Keratinocyte (primary cell): ENCODE measurements around the gene FAIM. TPM values are rescaled to one million over a fixed set of nuclear protein-coding genes. Genes with fewer than 3 reads are reported as not detected.

Experiments
- DNase-seq: peaks from one replicate; pipeline ENCODE4 v3.0.0-alpha.2; 2011; ENCODE audit warnings: low read depth, missing footprints, low spot score
- FAIRE-seq: peaks from 2 replicates; lab custom pipeline; 2011; peaks lifted over from hg19 to GRCh38; lab: Jason Lieb, UNC
- H2AFZ ChIP-seq: 2 replicates; pipeline ENCODE4 v1.6.0; 2012; ENCODE audit warnings: low read length, control low read depth, inconsistent platforms; ENCODE audit not compliant: control insufficient read depth
- H3K27ac ChIP-seq: 2 replicates; pipeline ENCODE4 v1.5.1; 2011; ENCODE audit warnings: low read length; ENCODE audit not compliant: control insufficient read depth, insufficient read depth
- H3K27me3 ChIP-seq: 3 replicates; pipeline ENCODE4 v1.6.0; 2011; ENCODE audit warnings: low read length; ENCODE audit not compliant: control insufficient read depth, insufficient read depth; ENCODE audit errors: extremely low read depth
- H3K36me3 ChIP-seq, 2 experiments: 2 replicates in 1 of 2; 3 replicates in 1 of 2; pipeline ENCODE4 v1.5.1; 2011; ENCODE audit warnings: low read length in 2 of 2, mild to moderate bottlenecking in 1 of 2; ENCODE audit not compliant: control insufficient read depth in 2 of 2, insufficient read depth in 2 of 2; ENCODE audit errors: extremely low read depth in 1 of 2
- H3K4me1 ChIP-seq: 3 replicates; pipeline ENCODE4 v1.5.1; 2011; ENCODE audit warnings: low read length; ENCODE audit not compliant: control insufficient read depth, insufficient read depth; ENCODE audit errors: extremely low read depth
- H3K4me2 ChIP-seq: 3 replicates; pipeline ENCODE4 v1.6.0; 2011; ENCODE audit warnings: low read depth, low read length; ENCODE audit not compliant: control insufficient read depth, insufficient read depth; ENCODE audit errors: extremely low read depth
- H3K4me3 ChIP-seq, 3 experiments: fragments of 200-600 bp in 1 of 3; sonication (generic) in 1 of 3; 2 replicates in 2 of 3; 3 replicates in 1 of 3; pipeline ENCODE4 v1.5.1; 2011 to 2016; ENCODE audit warnings: low read length in 3 of 3, mild to moderate bottlenecking in 3 of 3, control low read depth in 2 of 3, inconsistent platforms in 1 of 3, low read depth in 1 of 3, mixed read lengths in 1 of 3, mixed run types in 1 of 3, moderate library complexity in 1 of 3; ENCODE audit not compliant: control insufficient read depth in 2 of 3, insufficient read depth in 2 of 3; ENCODE audit errors: extremely low read depth in 1 of 3
- H3K79me2 ChIP-seq: 2 replicates; pipeline ENCODE4 v1.6.0; 2012; ENCODE audit warnings: low read length; ENCODE audit not compliant: control insufficient read depth, insufficient read depth
- H3K9ac ChIP-seq: 3 replicates; pipeline ENCODE4 v1.6.0; 2011; ENCODE audit warnings: low read length; ENCODE audit not compliant: control insufficient read depth, insufficient read depth; ENCODE audit errors: extremely low read depth
- H3K9me1 ChIP-seq: 3 replicates; pipeline ENCODE4 v1.6.0; 2011; ENCODE audit warnings: low read length; ENCODE audit not compliant: control insufficient read depth, insufficient read depth; ENCODE audit errors: extremely low read depth
- H3K9me3 ChIP-seq: 2 replicates; pipeline ENCODE4 v1.5.1; 2012; ENCODE audit warnings: low read depth, low read length; ENCODE audit not compliant: control insufficient read depth
- H4K20me1 ChIP-seq: 3 replicates; pipeline ENCODE4 v1.6.0; 2011; ENCODE audit warnings: low read length; ENCODE audit not compliant: control insufficient read depth, insufficient read depth; ENCODE audit errors: extremely low read depth
- EZH2 ChIP-seq: IDR thresholded peaks from one replicate; pipeline ENCODE4 v1.6.1; 2012; ENCODE audit warnings: inconsistent platforms, mild to moderate bottlenecking, low read length, moderate library complexity
- dilution Hi-C: fragments of 300-500 bp; cut with MboI; formaldehyde crosslinking; loops from one replicate; pipeline ENCODE4 v1.7.0; 2020; ENCODE audit warnings: low sequenced_read_pairs; ENCODE audit not compliant: extremely low pct_ligation_motif_present
- polyA plus RNA-seq, 5 experiments: library from polyadenylated mRNA; depleted of rRNA in 3 of 5; stranded (reverse) in 3 of 5; stranded (forward) in 1 of 5; unstranded in 1 of 5; fragments of >200 nt; gene quantifications; 1 replicate in 1 of 5; 2 replicates in 3 of 5; 3 replicates in 1 of 5; pipeline versions ENCODE4 v1.2.1 to v1.2.3, GENCODE V29; 2011 to 2012; ENCODE audit warnings: missing spikeins in 2 of 5, low read depth in 1 of 5, low replicate concordance in 1 of 5
- TF ChIP-seq, protein P1 (sequence below), 3 experiments: IDR thresholded peaks in 1 of 3; conservative IDR thresholded peaks in 1 of 3; optimal IDR thresholded peaks in 1 of 3; 2 replicates in 2 of 3; 3 replicates in 1 of 3; pipeline versions ENCODE3 to v1.5.1; 2011; ENCODE audit warnings: low read length in 3 of 3, mild to moderate bottlenecking in 3 of 3, moderate library complexity in 2 of 3, control low read depth in 1 of 3, inconsistent platforms in 1 of 3; ENCODE audit not compliant: insufficient read depth in 2 of 3; ENCODE audit errors: extremely low read depth in 1 of 3

Gene FAIM
- polyA plus RNA-seq, 1 donor (not counting 4 experiments of a cell fraction or from before 2014, with no cell fraction given) = 6.7 TPM

DNA sequence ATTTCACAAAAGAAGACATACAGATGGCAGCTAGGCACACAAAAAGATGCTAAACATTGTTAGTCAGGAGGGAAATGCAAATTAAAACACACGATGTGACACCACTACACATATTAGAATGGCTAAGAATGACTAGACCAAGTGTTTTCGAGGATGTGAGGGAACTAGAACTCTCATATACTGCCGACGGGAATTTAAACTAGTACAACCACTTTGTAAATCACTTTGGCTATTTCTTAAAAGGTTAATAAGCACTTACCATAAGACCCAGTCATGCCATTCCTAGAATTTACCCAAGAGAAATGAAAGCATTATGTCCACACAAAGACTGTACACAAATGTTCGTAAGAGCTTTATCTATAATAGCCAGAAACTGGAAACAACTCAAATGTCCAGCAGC lies 20.1 kb upstream of the FAIM start:
- FAIRE-seq = peak; percentile 17
- H3K4me3 ChIP-seq = no peak overlapping the region
- no peak overlapping the region for H3K4me2 ChIP-seq
- DNase-seq = no peak
- H3K4me1 ChIP-seq = peaks cover 5% of the 10 kb centered on the region
- H3K27me3 ChIP-seq = no peaks in the 10 kb centered on the region
- no peaks in the 10 kb centered on the region for H3K36me3 ChIP-seq
- dilution Hi-C loops = no loop called here
- no peak overlapping the region for H2AFZ ChIP-seq
- TF ChIP-seq, protein P1, sequence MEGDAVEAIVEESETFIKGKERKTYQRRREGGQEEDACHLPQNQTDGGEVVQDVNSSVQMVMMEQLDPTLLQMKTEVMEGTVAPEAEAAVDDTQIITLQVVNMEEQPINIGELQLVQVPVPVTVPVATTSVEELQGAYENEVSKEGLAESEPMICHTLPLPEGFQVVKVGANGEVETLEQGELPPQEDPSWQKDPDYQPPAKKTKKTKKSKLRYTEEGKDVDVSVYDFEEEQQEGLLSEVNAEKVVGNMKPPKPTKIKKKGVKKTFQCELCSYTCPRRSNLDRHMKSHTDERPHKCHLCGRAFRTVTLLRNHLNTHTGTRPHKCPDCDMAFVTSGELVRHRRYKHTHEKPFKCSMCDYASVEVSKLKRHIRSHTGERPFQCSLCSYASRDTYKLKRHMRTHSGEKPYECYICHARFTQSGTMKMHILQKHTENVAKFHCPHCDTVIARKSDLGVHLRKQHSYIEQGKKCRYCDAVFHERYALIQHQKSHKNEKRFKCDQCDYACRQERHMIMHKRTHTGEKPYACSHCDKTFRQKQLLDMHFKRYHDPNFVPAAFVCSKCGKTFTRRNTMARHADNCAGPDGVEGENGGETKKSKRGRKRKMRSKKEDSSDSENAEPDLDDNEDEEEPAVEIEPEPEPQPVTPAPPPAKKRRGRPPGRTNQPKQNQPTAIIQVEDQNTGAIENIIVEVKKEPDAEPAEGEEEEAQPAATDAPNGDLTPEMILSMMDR (optimal IDR thresholded peaks at IDR 0.05 in 1 of 3, IDR thresholded peaks at IDR 0.05 in 1 of 3, conservative IDR thresholded peaks at IDR 0.05 in 1 of 3; ENCODE audit: extremely low read depth in 1 of 3, insufficient read depth in 2 of 3, low read length in 3 of 3) = no peak
- no peak for TF ChIP-seq EZH2
- H3K27ac ChIP-seq = no peak overlapping the region
- no peaks in the 10 kb centered on the region for H4K20me1 ChIP-seq
- no peak overlapping the region for H3K9ac ChIP-seq
- no peaks in the 10 kb centered on the region for H3K9me3 ChIP-seq
- H3K79me2 ChIP-seq = no peaks in the 10 kb centered on the region
- no peaks in the 10 kb centered on the region for H3K9me1 ChIP-seq

DNA sequence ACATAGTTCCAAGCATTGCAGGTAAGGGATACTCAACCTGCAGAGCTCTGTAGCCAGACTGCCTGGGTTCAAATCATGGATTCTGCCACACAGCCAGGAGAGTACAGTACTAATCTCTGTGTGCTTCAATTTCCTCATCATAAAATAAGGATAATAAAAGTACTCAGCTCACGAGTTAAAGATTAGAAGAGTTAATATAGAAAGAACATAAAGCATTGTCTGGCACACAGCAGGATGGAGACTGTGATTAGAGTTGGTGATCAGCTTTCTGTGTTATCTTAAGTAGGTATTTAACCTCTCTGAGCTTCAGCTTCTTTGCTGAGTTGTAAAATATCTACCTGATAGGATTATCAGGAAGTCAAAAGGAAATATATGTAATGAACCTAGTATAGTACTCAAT lies 17.2 kb upstream of the FAIM start:
- H3K27ac ChIP-seq = no peak overlapping the region
- H4K20me1 ChIP-seq = no peaks in the 10 kb centered on the region
- H3K9ac ChIP-seq = no peak overlapping the region
- H3K36me3 ChIP-seq = no peaks in the 10 kb centered on the region
- no peaks in the 10 kb centered on the region for H3K27me3 ChIP-seq
- no peaks in the 10 kb centered on the region for H3K9me3 ChIP-seq
- dilution Hi-C loops = no loop called here
- no peak overlapping the region for H2AFZ ChIP-seq
- DNase-seq (no peak), FAIRE-seq (no peak)
- H3K79me2 ChIP-seq = no peaks in the 10 kb centered on the region
- H3K9me1 ChIP-seq = no peaks in the 10 kb centered on the region
- H3K4me3 ChIP-seq = no peak overlapping the region
- H3K4me1 ChIP-seq = peaks cover 5% of the 10 kb centered on the region
- H3K4me2 ChIP-seq = no peak overlapping the region
- TF ChIP-seq EZH2 = no peak
- TF ChIP-seq, protein P1 (optimal IDR thresholded peaks at IDR 0.05 in 1 of 3, IDR thresholded peaks at IDR 0.05 in 1 of 3, conservative IDR thresholded peaks at IDR 0.05 in 1 of 3; ENCODE audit: extremely low read depth in 1 of 3, insufficient read depth in 2 of 3, low read length in 3 of 3) = no peak
